Mucosa of descending colon (tissue), 3 donors: ENCODE results near the gene LRRC70. TPM values are rescaled to one million over a fixed set of nuclear protein-coding genes. Genes with fewer than 3 reads are reported as not detected.

Experiments used
- ATAC-seq: fragments of 200-7000 bp; cut with Tn5 transposase; one replicate; pipeline ENCODE4 v1.9.1; 2020; ENCODE audit warnings: mild to moderate bottlenecking, moderate library complexity
- DNase-seq, 3 donors: peaks; one replicate each; pipeline ENCODE4 v3.0.0-alpha.2; 2020
- H3K36me3 ChIP-seq: fragments of 200-600 bp; one replicate; pipeline ENCODE4 v1.8.0; 2021; ENCODE audit warnings: low read depth, mild to moderate bottlenecking
- H3K4me1 ChIP-seq: fragments of 200-600 bp; one replicate; pipeline ENCODE4 v1.8.0; 2021; ENCODE audit warnings: low read depth, mild to moderate bottlenecking
- H3K4me3 ChIP-seq: fragments of 200-600 bp; one replicate; pipeline ENCODE4 v1.8.0; 2021; ENCODE audit warnings: mild to moderate bottlenecking
- H3K9me3 ChIP-seq: fragments of 200-600 bp; one replicate; pipeline ENCODE4 v1.8.0; 2021; ENCODE audit warnings: mild to moderate bottlenecking
- CTCF ChIP-seq: fragments of 200-600 bp; IDR thresholded peaks from one replicate; pipeline ENCODE4 v1.8.0; 2022; ENCODE audit warnings: antibody characterized with exemption, mild to moderate bottlenecking
- intact Hi-C, 2 donors: fragments of 100-400 bp; cut with DNase I in 1 of 2; cut with micrococcal nuclease in 1 of 2; formaldehyde crosslinking; loops; one replicate each; pipeline versions ENCODE4 v1.11.0 to v1.11.1; 2022; cut with DNase I, micrococcal nuclease
- total RNA-seq, 3 donors: library from RNA; stranded (reverse); fragmentation: NEBNext Ultra II Directional in 2 of 3; extraction: Animal tissue kit (Norgen Biotek cat#: 25700) in 2 of 3; gene quantifications; one replicate each; pipeline versions ENCODE4 v1.2.1 to v1.2.4, GENCODE V29; 2021 to 2023
- donor health status: DM: no; HTN: no; CAD: no; lungs with moderate emphysema.
- donor health status: DM: no; HTN: no; CAD: no.
- donor health status: DM: no; HTN: yes; CAD: no.

The LRRC70 gene
- total RNA-seq, 3 donors from 2014 or later = 0.75 to 2.8 (median 1.4) TPM

- Histone ChIP-seq H3K4me3 (no peak overlapping the region), H3K4me1 (no peaks in the 10 kb centered on the region), H3K9me3 (no peaks in the 10 kb centered on the region), H3K36me3 (no peaks in the 10 kb centered on the region)
- no peak for TF ChIP-seq CTCF
- ATAC-seq = no peak
- intact Hi-C loops = no loop called here
- no peak for DNase-seq
Measured at GRCh38 chr5:62588668-62589067, 10.0 kb downstream of the LRRC70 start.

GRCh38 chr5:62589504-62589903 is 10.9 kb downstream of the LRRC70 start:
- Histone ChIP-seq H3K4me3 (no peak overlapping the region), H3K36me3 (no peaks in the 10 kb centered on the region), H3K9me3 (no peaks in the 10 kb centered on the region), H3K4me1 (no peaks in the 10 kb centered on the region)
- intact Hi-C loops = no loop called here
- no peak for DNase-seq
- ATAC-seq = no peak
- no peak for TF ChIP-seq CTCF

GRCh38 chr5:62590387-62590786 is 11.8 kb downstream of the LRRC70 start:
- ATAC-seq (no peak), DNase-seq (no peak)
- H3K36me3 ChIP-seq = no peaks in the 10 kb centered on the region
- intact Hi-C loops = no loop called here
- H3K9me3 ChIP-seq = no peaks in the 10 kb centered on the region
- no peaks in the 10 kb centered on the region for H3K4me1 ChIP-seq
- no peak for TF ChIP-seq CTCF
- H3K4me3 ChIP-seq = no peak overlapping the region

- intact Hi-C loops = no loop called here
Measured at GRCh38 chr5:62592558-62592957, 13.9 kb downstream of the LRRC70 start.

GRCh38 chr5:62593331-62593730 is 14.7 kb downstream of the LRRC70 start:
- no peak for TF ChIP-seq CTCF
- Histone ChIP-seq H3K9me3 (no peaks in the 10 kb centered on the region), H3K4me1 (no peaks in the 10 kb centered on the region), H3K4me3 (no peak overlapping the region), H3K36me3 (no peaks in the 10 kb centered on the region)
- ATAC-seq = no peak
- intact Hi-C loops = no loop called here
- no peak for DNase-seq

More at GRCh38 chr5:62592558-62592957, 13.9 kb downstream of the LRRC70 start:
- DNase-seq (no peak), ATAC-seq (no peak)
- H3K36me3 ChIP-seq = no peaks in the 10 kb centered on the region
- no peak for TF ChIP-seq CTCF
- H3K4me1 ChIP-seq = no peaks in the 10 kb centered on the region
- no peaks in the 10 kb centered on the region for H3K9me3 ChIP-seq
- no peak overlapping the region for H3K4me3 ChIP-seq

- no peaks in the 10 kb centered on the region for H3K4me1 ChIP-seq
- H3K9me3 ChIP-seq = no peaks in the 10 kb centered on the region
- intact Hi-C loops = no loop called here
- no peak overlapping the region for H3K4me3 ChIP-seq
- ATAC-seq (no peak), DNase-seq (no peak)
- TF ChIP-seq CTCF = no peak
- H3K36me3 ChIP-seq = no peaks in the 10 kb centered on the region
Measured at GRCh38 chr5:62594364-62594984, 15.9 kb downstream of the LRRC70 start.
